CD14-positive monocyte (primary cell): Measurements from ENCODE around the gene ANO2. TPM values are rescaled to one million over a fixed set of nuclear protein-coding genes. Genes with fewer than 3 reads are reported as not detected.
A peak's percentile ranks its signal among the peaks of the same experiment; 100 is the strongest.

ENCODE experiments used
- DNase-seq, 3 donors: peaks; one replicate each; pipeline ENCODE4 v3.0.0-alpha.2; 2011 to 2022
- H2AFZ ChIP-seq: 2 replicates; pipeline ENCODE4 v1.6.0; 2012; ENCODE audit warnings: mild to moderate bottlenecking, low read depth, low read length, inconsistent platforms; ENCODE audit not compliant: insufficient read depth, poor library complexity, severe bottlenecking
- H3K27ac ChIP-seq, 2 donors: 1 replicate in 1 of 2; 2 replicates in 1 of 2; pipeline ENCODE4 v1.5.1; 2012 to 2013; ENCODE audit warnings: low read length in 2 of 2, control low read depth in 1 of 2, inconsistent platforms in 1 of 2, low read depth in 1 of 2, mild to moderate bottlenecking in 1 of 2
- H3K27me3 ChIP-seq, 2 donors: one replicate each; pipeline versions ENCODE4 v1.6.0 to v1.6.1; 2011 to 2013; ENCODE audit warnings: low read length in 2 of 2; ENCODE audit not compliant: control insufficient read depth in 2 of 2, insufficient read depth in 2 of 2
- H3K36me3 ChIP-seq, 2 donors: replicated peaks in 1 of 2; 1 replicate in 1 of 2; 2 replicates in 1 of 2; pipeline versions ENCODE4 v1.5.1 to v1.6.1; 2012 to 2013; ENCODE audit warnings: low read length in 2 of 2, control low read depth in 1 of 2, inconsistent platforms in 1 of 2, mild to moderate bottlenecking in 1 of 2; ENCODE audit not compliant: insufficient read depth in 2 of 2, control insufficient read depth in 1 of 2
- H3K4me1 ChIP-seq, 2 donors: 1 replicate in 1 of 2; 2 replicates in 1 of 2; pipeline versions ENCODE4 v1.5.1 to v1.6.1; 2012 to 2013; ENCODE audit warnings: low read length in 2 of 2, control low read depth in 1 of 2, inconsistent platforms in 1 of 2, mild to moderate bottlenecking in 1 of 2, moderate library complexity in 1 of 2; ENCODE audit not compliant: insufficient read depth in 2 of 2, control insufficient read depth in 1 of 2
- H3K4me2 ChIP-seq: replicated peaks from 2 replicates; pipeline ENCODE3; 2012; ENCODE audit warnings: low read length, moderate library complexity, mild to moderate bottlenecking; ENCODE audit not compliant: poor library complexity, severe bottlenecking; ENCODE audit errors: extremely low read depth
- H3K4me3 ChIP-seq, 3 experiments: fragments of 200-600 bp in 1 of 3; sonication (generic) in 1 of 3; replicated peaks in 1 of 3; 1 replicate in 2 of 3; 2 replicates in 1 of 3; pipeline ENCODE4 v1.5.1; 2011 to 2013; ENCODE audit warnings: low read length in 3 of 3, mild to moderate bottlenecking in 3 of 3, control low read depth in 2 of 3, low read depth in 2 of 3, inconsistent platforms in 1 of 3, moderate library complexity in 1 of 3
- H3K79me2 ChIP-seq: 2 replicates; pipeline ENCODE4 v1.6.0; 2012; ENCODE audit warnings: mild to moderate bottlenecking, control low read depth, inconsistent platforms, low read length, moderate library complexity; ENCODE audit not compliant: insufficient read depth
- H3K9ac ChIP-seq: 2 replicates; pipeline ENCODE4 v1.6.0; 2017; ENCODE audit warnings: low read length, mild to moderate bottlenecking; ENCODE audit not compliant: insufficient read depth, poor library complexity, severe bottlenecking
- H3K9me3 ChIP-seq, 2 donors: replicated peaks in 1 of 2; 1 replicate in 1 of 2; 2 replicates in 1 of 2; pipeline versions ENCODE4 v1.5.1 to v1.6.1; 2012 to 2013; ENCODE audit warnings: low read length in 2 of 2, control low read depth in 1 of 2; ENCODE audit not compliant: control insufficient read depth in 1 of 2, insufficient read depth in 1 of 2
- H4K20me1 ChIP-seq: 2 replicates; pipeline ENCODE4 v1.6.0; 2012; ENCODE audit warnings: mild to moderate bottlenecking, low read length, control low read depth, moderate library complexity; ENCODE audit not compliant: insufficient read depth
- H3K27ac Mint-ChIP-seq, 7 donors: one replicate each; pipeline ENCODE4 v1.8.0; 2020; ENCODE audit warnings: mild to moderate bottlenecking in 7 of 7, mixed read lengths in 7 of 7, moderate library complexity in 6 of 7, inconsistent platforms in 2 of 7
- H3K27me3 Mint-ChIP-seq, 3 donors: one replicate each; pipeline ENCODE4 v1.8.0; 2021 to 2022; ENCODE audit warnings: low read depth in 3 of 3, mild to moderate bottlenecking in 3 of 3, mixed read lengths in 3 of 3, moderate library complexity in 3 of 3, inconsistent platforms in 1 of 3
- H3K36me3 Mint-ChIP-seq, 2 donors: one replicate each; pipeline ENCODE4 v1.8.0; 2020; ENCODE audit warnings: mixed read lengths in 2 of 2, inconsistent platforms in 1 of 2, mild to moderate bottlenecking in 1 of 2
- H3K4me1 Mint-ChIP-seq: one replicate; pipeline ENCODE4 v1.8.0; 2020; ENCODE audit warnings: mild to moderate bottlenecking, mixed read lengths
- H3K4me3 Mint-ChIP-seq, 2 donors: one replicate each; pipeline ENCODE4 v1.8.0; 2020; ENCODE audit warnings: mild to moderate bottlenecking in 2 of 2, mixed read lengths in 2 of 2, moderate library complexity in 1 of 2
- H3K9me3 Mint-ChIP-seq, 7 donors: one replicate each; pipeline ENCODE4 v1.8.0; 2020 to 2022; ENCODE audit warnings: mixed read lengths in 7 of 7, mild to moderate bottlenecking in 6 of 7, moderate library complexity in 6 of 7, inconsistent platforms in 2 of 7
- WGBS: methylation state at CpG from one replicate; pipeline ENCODE4 v1.1.5; 2013; ENCODE audit warnings: missing lambda C conversion rate; ENCODE audit not compliant: insufficient coverage; 5-methylcytosine and 5-hydroxymethylcytosine counted together
- intact Hi-C, 2 donors: fragments of 100-400 bp; cut with micrococcal nuclease; formaldehyde crosslinking; loops; one replicate each; pipeline versions ENCODE4 v1.15.0 to v1.15.1; 2023
- polyA plus RNA-seq, 3 donors: library from polyadenylated mRNA; depleted of rRNA in 1 of 3; unstranded in 2 of 3; stranded (reverse) in 1 of 3; fragments of 300-500 nt in 2 of 3; fragments of >200 nt in 1 of 3; fragmentation: Illumina TruSeq in 2 of 3; gene quantifications; 1 replicate in 2 of 3; 2 replicates in 1 of 3; pipeline ENCODE4 v1.2.3, GENCODE V29; 2012 to 2021
- TF ChIP-seq, protein P1 (sequence below): fragments of 200-600 bp; IDR thresholded peaks from one replicate; pipeline ENCODE4 v1.8.0; 2022; ENCODE audit warnings: antibody characterized with exemption, mild to moderate bottlenecking

Gene ANO2
- polyA plus RNA-seq, 3 donors: not detected

GRCh38 chr12:5941907-5942306, 3.2 kb downstream of the ANO2 start:
- Mint-ChIP-seq H3K9me3 (peaks cover 0 to 10% (median 4%) of the 10 kb centered on the region in 7 donors), H3K4me3 (no peak overlapping the region), H3K36me3 (no peaks in the 10 kb centered on the region), H3K27me3 (peaks cover 46 to 58% (median 52%) of the 10 kb centered on the region in 3 donors), H3K4me1 (peaks cover 8% of the 10 kb centered on the region), H3K27ac (no peak overlapping the region)
- H2AFZ ChIP-seq: no peak overlapping the region
- H3K27me3 ChIP-seq: peaks cover 44 to 51% of the 10 kb centered on the region in 2 donors
- no peak overlapping the region for H3K9ac ChIP-seq
- H4K20me1 ChIP-seq: no peaks in the 10 kb centered on the region
- H3K4me3 ChIP-seq: no peak overlapping the region
- H3K79me2 ChIP-seq: no peaks in the 10 kb centered on the region
- H3K27ac ChIP-seq: no peak overlapping the region
- intact Hi-C loops: no loop called here
- TF ChIP-seq, protein P1, sequence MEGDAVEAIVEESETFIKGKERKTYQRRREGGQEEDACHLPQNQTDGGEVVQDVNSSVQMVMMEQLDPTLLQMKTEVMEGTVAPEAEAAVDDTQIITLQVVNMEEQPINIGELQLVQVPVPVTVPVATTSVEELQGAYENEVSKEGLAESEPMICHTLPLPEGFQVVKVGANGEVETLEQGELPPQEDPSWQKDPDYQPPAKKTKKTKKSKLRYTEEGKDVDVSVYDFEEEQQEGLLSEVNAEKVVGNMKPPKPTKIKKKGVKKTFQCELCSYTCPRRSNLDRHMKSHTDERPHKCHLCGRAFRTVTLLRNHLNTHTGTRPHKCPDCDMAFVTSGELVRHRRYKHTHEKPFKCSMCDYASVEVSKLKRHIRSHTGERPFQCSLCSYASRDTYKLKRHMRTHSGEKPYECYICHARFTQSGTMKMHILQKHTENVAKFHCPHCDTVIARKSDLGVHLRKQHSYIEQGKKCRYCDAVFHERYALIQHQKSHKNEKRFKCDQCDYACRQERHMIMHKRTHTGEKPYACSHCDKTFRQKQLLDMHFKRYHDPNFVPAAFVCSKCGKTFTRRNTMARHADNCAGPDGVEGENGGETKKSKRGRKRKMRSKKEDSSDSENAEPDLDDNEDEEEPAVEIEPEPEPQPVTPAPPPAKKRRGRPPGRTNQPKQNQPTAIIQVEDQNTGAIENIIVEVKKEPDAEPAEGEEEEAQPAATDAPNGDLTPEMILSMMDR: no peak
- DNase-seq: no peak
- no CpG with 5 or more reads among the region's 3 CpGs for WGBS
- H3K9me3 ChIP-seq: peaks cover 4 to 20% of the 10 kb centered on the region in 2 donors
- H3K36me3 ChIP-seq: no peaks in the 10 kb centered on the region
- no peaks in the 10 kb centered on the region for H3K4me1 ChIP-seq
- no peak overlapping the region for H3K4me2 ChIP-seq

DNA sequence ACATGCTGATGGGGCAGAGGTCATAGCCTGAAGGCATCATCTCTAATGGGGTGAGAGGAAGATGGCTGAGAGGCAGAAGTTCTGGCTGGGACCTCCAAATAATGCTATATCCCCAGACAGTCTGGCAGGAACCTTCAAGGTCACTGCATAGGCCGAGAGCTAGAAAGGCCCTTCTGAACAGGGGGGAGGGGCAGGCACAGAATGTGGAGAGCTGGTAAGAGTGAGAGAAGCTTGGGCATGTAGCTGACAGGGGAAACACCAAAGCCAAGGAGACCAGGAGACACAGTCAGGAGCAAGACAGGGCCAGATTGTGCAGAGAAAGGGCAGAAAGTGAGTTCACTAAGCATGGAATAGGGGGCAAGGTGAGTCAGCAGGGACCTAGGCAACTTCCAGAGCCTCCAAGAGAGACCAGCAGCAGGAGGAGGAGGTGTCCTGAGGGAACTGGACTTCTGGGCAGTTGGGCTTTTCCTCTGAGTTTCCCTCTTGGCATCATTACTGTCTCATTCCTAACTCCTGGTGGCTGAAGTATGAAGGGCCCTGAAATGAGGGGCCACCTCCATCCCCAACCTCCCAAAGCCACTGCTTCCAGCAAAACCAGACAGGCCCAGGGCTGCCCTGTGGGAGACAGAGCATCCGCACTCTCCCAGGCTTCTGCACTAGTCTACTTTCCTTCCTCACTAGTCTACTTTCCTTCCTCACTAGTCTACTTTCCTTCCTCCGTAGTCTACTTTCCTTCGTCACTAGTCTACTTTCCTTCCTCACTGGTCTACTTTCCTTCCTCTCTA, 17.1 kb downstream of the ANO2 start:
- Histone ChIP-seq H3K4me1 (no peaks in the 10 kb centered on the region), H3K79me2 (no peaks in the 10 kb centered on the region), H3K9me3 (no peaks in the 10 kb centered on the region), H3K9ac (no peak overlapping the region), H3K27ac (no peak overlapping the region), H3K4me3 (no peak overlapping the region), H3K27me3 (no peaks in the 10 kb centered on the region), H2AFZ (no peak overlapping the region), H4K20me1 (no peaks in the 10 kb centered on the region), H3K36me3 (no peaks in the 10 kb centered on the region), H3K4me2 (no peak overlapping the region)
- Mint-ChIP-seq H3K36me3 (no peaks in the 10 kb centered on the region), H3K27me3 (peaks cover 5 to 12% (median 10%) of the 10 kb centered on the region in 3 donors), H3K4me1 (no peaks in the 10 kb centered on the region), H3K4me3 (no peak overlapping the region), H3K9me3 (peaks cover 0 to 2% (median 0%) of the 10 kb centered on the region in 7 donors), H3K27ac (peak overlapping the region in 1 of 7 donors; percentile 6)
- WGBS: 100% methylated on average over 2 of the region's 4 CpGs
- TF ChIP-seq, protein P1: no peak
- no peak for DNase-seq
- intact Hi-C loops: no loop called here
